ENCODE results near the gene NPLOC4. TPM values are rescaled to one million over a fixed set of nuclear protein-coding genes. Genes with fewer than 3 reads are reported as not detected.

NPLOC4 gene
- total and polyA plus RNA-seq, 2 of the 13 experiments (the other 11 are each of a cell fraction or from before 2014, with no cell fraction given) = 57.0 to 97.0 TPM

GRCh38 chr17:81682565-81683207, 45.8 kb upstream of the NPLOC4 start:
- H3K27me3 ChIP-seq (ENCODE audit: control insufficient read depth in 1 of 2, insufficient read depth in 2 of 2, low read length in 2 of 2) = no peaks in the 10 kb centered on the region; a peak in 1 of 5 replicates
- H4K20me1 ChIP-seq (ENCODE audit: insufficient read depth, low read length) = no peaks in the 10 kb centered on the region
- peaks cover 35% of the 10 kb centered on the region for H3K79me2 ChIP-seq (ENCODE audit: insufficient read depth, low read length)
- BruUV-seq (replicated peaks) = no TSS peak
- no peak overlapping the region for H2AFZ ChIP-seq (ENCODE audit: low read length)
- intact Hi-C loops (cut with micrococcal nuclease; ENCODE audit: unreplicated experiment) (no loop called here), in situ Hi-C loops (cut with HindIII; ENCODE audit: extremely low pct_ligation_motif_present, low pct_unique_long_range_greater_than_20kb) (no loop called here)
- no peak for DNase-seq (ENCODE audit: low spot score)
- no peaks in the 10 kb centered on the region for H3K9me3 ChIP-seq (ENCODE audit: low read length)
- H3K4me2 ChIP-seq (ENCODE audit: low read depth, low read length) = peak overlapping the region; percentile 90
- CTCF ChIA-PET (ENCODE audit: low intra/inter-chr PET ratio, low total read pairs) = no interaction called here
- POLR2A ChIA-PET = interaction anchor here (0.5 to 4.5 kb wide), 15 partner anchors 10 to 1886 kb away, joined by 3 to 124 read pairs (median 10); partner anchors contain the start of genes CBX8, CCDC137, MCRIP1 and MRPL12
- FAIRE-seq = no peak
- ATAC-seq = peak; percentile 1; the same call in 1 of the 3 replicates
- H3K4me1 ChIP-seq (ENCODE audit: insufficient read depth, low read length) = peaks cover 43% of the 10 kb centered on the region
- 20% methylated on average over 12 of the region's 19 CpGs for WGBS (ENCODE audit: low lambda C conversion rate)
- H3K27ac ChIP-seq (ENCODE audit: extremely low read length, insufficient read depth, low read length) = peak overlapping the region; percentile 68
- peak overlapping the region; percentile 94 for H3K9ac ChIP-seq (ENCODE audit: insufficient read depth, low read depth, low read length)
- TF ChIP-seq XRCC5 (optimal IDR thresholded peaks at IDR 0.05; ENCODE audit: low read length) (peak; percentile 15), ZNF609 (CRISPR knock-in tag; IDR thresholded peaks at IDR 0.05; ENCODE audit: borderline replicate concordance) (no peak), ZBTB38 (CRISPR knock-in tag; IDR thresholded peaks at IDR 0.05) (0 out of 2 replicates have a peak, but pooled peaks have one; percentile 27), EED (CRISPR knock-in tag; IDR thresholded peaks at IDR 0.05) (0 out of 2 replicates have a peak, but pooled peaks have one; percentile 7), ZNF138 (CRISPR knock-in tag; IDR thresholded peaks at IDR 0.05; ENCODE audit: low read depth) (0 out of 2 replicates have a peak, but pooled peaks have one; percentile 20), MXI1 (IDR thresholded peaks at IDR 0.05; ENCODE audit: borderline replicate concordance, low read depth, low read length) (peak; percentile 0; the same call in 1 of the 3 replicates), ZNF740 (CRISPR knock-in tag; IDR thresholded peaks at IDR 0.05) (peak; percentile 47; the same call in 1 of the 2 replicates), STAT6 (CRISPR knock-in tag; IDR thresholded peaks at IDR 0.05; ENCODE audit: borderline replicate concordance) (no peak)
- H3K4me3 ChIP-seq (replicated peaks in 1 of 3; ENCODE audit: insufficient read depth in 1 of 3, low read depth in 2 of 3, low read length in 3 of 3) = peak overlapping the region; percentile 94 to 99 (median 97)
- peaks cover 16 to 25% of the 10 kb centered on the region in 2 experiments; a peak in 4 of 5 replicates for H3K36me3 ChIP-seq (replicated peaks in 1 of 2; ENCODE audit: control insufficient read depth in 1 of 2, insufficient read depth in 2 of 2, low read length in 2 of 2)

Data from HepG2 (cell line).